Astrocyte of the spinal cord (primary cell): ENCODE results near the gene CACNA1A.

Source experiments
- DNase-seq: peaks from one replicate; pipeline ENCODE4 v3.0.0; 2011; ENCODE audit warnings: low read depth, low spot score
- H3K4me3 ChIP-seq: 2 replicates; pipeline ENCODE4 v1.5.1; 2011; ENCODE audit warnings: low read depth, mild to moderate bottlenecking, low read length, moderate library complexity
- in situ Hi-C: cut with HindIII; loops from 2 replicates; pipeline ENCODE4 v1.10.0; 2017; ENCODE audit warnings: low sequenced_read_pairs
- TF ChIP-seq, protein P1 (sequence below): IDR thresholded peaks from 2 replicates; pipeline ENCODE4 v1.5.1; 2012; ENCODE audit warnings: low read depth, mild to moderate bottlenecking, low read length, inconsistent platforms

CACNA1A gene

DNA sequence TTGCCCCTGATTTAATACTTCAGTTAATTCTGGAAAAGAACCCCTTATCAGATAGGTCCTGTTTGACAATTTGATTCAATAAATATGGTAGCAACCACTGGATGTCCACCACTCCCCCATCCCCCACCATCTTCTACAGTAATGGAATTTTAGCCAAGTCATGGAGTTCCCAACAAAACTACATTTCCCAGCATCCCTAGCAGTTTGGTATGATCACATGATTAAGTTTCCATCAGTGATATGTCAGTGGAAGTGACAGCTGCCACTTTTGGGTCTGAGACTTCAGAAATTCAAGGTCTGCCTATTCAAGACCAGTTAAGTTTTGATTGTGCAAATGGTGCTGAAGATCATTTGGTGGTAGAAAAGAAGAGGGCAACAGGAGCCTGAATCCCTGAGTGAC lies 85.5 kb downstream of the CACNA1A start:
- DNase-seq: no peak
- no peak overlapping the region for H3K4me3 ChIP-seq
- in situ Hi-C loops: no loop called here
- TF ChIP-seq, protein P1, sequence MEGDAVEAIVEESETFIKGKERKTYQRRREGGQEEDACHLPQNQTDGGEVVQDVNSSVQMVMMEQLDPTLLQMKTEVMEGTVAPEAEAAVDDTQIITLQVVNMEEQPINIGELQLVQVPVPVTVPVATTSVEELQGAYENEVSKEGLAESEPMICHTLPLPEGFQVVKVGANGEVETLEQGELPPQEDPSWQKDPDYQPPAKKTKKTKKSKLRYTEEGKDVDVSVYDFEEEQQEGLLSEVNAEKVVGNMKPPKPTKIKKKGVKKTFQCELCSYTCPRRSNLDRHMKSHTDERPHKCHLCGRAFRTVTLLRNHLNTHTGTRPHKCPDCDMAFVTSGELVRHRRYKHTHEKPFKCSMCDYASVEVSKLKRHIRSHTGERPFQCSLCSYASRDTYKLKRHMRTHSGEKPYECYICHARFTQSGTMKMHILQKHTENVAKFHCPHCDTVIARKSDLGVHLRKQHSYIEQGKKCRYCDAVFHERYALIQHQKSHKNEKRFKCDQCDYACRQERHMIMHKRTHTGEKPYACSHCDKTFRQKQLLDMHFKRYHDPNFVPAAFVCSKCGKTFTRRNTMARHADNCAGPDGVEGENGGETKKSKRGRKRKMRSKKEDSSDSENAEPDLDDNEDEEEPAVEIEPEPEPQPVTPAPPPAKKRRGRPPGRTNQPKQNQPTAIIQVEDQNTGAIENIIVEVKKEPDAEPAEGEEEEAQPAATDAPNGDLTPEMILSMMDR: no peak

DNA sequence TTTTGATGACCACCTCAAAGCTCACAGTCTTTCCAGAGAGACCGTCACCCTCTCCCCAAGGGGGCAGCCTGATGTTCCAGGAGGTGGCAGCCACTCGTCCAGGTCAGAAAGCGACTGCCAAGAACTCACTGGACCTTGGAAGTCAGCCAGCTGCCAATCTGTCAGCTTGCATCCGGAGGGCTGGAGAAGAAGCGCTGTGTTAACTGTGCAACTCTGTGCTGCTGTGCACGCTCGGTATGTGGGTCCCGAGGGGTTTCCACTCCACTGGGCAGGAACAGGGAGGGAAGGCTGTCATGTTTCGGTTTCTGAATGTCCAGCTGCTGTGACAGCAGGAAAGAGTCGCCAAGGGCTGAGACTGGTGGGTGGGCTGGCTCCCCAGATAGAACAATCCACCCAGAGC lies 89.2 kb downstream of the CACNA1A start:
- in situ Hi-C loops: no loop called here
- DNase-seq: no peak
- H3K4me3 ChIP-seq: no peak overlapping the region
- TF ChIP-seq, protein P1: no peak

DNA sequence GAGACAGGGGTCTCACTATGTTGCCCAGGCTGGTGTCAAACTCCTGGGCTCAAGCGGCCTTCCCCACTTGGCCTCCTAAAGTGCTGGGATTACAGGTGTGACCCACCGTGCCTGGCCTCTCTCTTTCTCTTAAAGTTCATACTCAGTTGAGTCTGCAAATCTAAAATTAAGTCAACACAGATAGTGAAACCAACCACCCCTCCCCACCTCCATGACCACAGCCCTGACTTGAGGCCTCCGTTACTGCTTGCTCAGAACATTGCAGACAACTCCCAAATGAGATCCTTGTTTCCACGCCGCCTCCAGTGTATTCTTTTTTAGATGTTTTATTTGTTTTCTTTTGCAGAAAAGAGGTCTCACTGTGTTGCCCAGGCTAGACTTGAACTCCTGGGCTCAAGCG lies 94.4 kb downstream of the CACNA1A start:
- in situ Hi-C loops: no loop called here
- H3K4me3 ChIP-seq: no peak overlapping the region
- TF ChIP-seq, protein P1: no peak
- DNase-seq: no peak

DNA sequence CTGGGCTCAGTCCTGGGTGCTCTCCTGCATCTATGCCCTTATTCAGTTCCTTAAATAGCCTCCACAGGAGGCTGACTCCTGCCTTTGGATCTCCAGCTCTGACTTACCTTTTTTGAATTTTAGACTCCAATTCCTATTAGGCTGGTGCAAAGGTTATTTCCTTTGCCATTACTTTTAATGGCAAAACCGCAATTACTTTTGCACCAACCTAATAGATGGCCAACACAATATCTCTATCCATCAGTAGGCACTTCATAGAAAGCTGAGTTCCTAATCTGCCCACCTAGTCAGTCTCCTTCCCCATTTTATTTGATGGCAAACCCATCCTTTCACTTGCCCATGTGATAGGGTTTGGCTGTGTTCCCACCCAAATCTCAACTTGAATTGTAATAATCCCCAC lies 95.3 kb downstream of the CACNA1A start:
- no peak for DNase-seq
- no peak overlapping the region for H3K4me3 ChIP-seq
- TF ChIP-seq, protein P1: no peak
- in situ Hi-C loops: no loop called here

DNA sequence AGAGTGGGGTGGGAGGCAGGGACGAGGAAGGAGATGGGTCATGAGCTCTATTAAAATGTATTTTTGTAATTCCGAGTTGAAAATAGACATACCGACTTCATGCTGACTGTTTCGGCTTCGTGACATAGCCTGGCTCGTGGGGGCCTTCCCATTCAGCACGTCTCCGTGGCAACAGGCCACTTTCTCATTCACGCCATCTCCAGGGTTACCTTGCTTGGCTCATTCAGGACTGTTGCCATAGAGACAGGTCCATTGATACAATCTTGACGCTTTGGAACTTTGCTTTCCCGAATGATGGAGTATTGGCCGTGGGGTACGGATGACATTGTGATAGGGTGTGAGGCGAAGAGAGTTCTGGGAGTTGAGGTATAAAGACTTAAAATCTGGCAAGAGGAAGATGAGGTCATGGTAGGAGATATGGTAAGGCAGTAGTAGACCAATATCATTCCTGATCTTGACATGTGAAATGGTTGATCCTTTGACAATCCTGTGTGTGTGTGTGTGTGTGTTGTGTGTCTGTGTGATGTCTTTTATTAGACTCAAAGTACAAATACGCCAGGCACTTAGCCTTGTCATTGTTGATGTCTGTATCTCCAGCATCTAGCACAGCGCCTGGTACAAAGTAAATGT lies 97.3 kb downstream of the CACNA1A start:
- TF ChIP-seq, protein P1: no peak
- in situ Hi-C loops: no loop called here
- H3K4me3 ChIP-seq: no peak overlapping the region
- DNase-seq: no peak

DNA sequence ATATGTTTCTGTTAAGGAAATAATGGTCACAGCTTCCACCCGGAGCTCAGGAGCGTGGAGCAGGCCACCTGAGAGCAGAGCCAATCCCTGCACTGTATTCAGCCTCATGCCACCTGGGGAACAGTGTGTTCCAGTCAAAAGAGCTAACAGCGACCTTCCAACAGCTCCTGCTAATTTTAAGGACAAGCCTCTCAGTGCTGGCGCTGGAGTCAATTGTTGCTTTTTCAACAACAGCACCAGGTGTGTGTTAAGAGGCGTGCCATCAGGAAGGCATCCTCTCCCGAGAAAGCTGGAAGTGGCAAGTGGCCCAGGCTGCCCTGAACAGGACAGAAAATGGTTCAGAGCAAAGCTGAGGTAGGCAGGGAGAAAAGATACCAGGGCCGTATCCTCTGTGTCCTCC lies 102.0 kb downstream of the CACNA1A start:
- in situ Hi-C loops: no loop called here

More for the DNA sequence above, 102.0 kb downstream of the CACNA1A start:
- H3K4me3 ChIP-seq: no peak overlapping the region
- TF ChIP-seq, protein P1: no peak
- DNase-seq: no peak
